SK-N-SH (cell line): ENCODE measurements around the gene PIGV. TPM values are rescaled to one million over a fixed set of nuclear protein-coding genes. Genes with fewer than 3 reads are reported as not detected.

Experiments used
- CTCF ChIA-PET: fragments of 300-600, 350-600 bp; formaldehyde crosslinking; extraction: SDS; loops from one replicate; lab custom pipeline; 2021; lab: Yijun Ruan, JAX
- POLR2A ChIA-PET: fragments of 350-600 bp; sonication (Branson Sonifier 250); formaldehyde crosslinking; extraction: SDS; loops from one replicate; lab custom pipeline; 2020; ENCODE audit warnings: antibody characterized with exemption, inconsistent platforms; lab: Yijun Ruan, JAX
- DNase-seq: peaks from one replicate; pipeline ENCODE4 v3.0.0; 2012
- H2AFZ ChIP-seq: fragments of 200-600 bp; sonication (generic); 2 replicates; pipeline ENCODE4 v1.8.1; 2016; ENCODE audit warnings: antibody characterized with exemption, mild to moderate bottlenecking, low read depth
- H3F3A ChIP-seq: fragments of 200-600 bp; sonication (generic); replicated peaks from 2 replicates; pipeline ENCODE3; 2016; ENCODE audit warnings: antibody characterized with exemption, mild to moderate bottlenecking; ENCODE audit not compliant: insufficient read depth
- H3K27ac ChIP-seq, 2 experiments: fragments of 200-500 bp in 1 of 2; fragments of 200-600 bp in 1 of 2; sonication (Bioruptor generic) in 1 of 2; sonication (generic), shearing (Covaris generic) in 1 of 2; 2 replicates each; pipeline versions ENCODE4 v1.5.1 to v1.6.1; 2014 to 2016; ENCODE audit warnings: low read depth in 2 of 2, inconsistent platforms in 1 of 2, low read length in 1 of 2, mild to moderate bottlenecking in 1 of 2, mixed read lengths in 1 of 2
- H3K27me3 ChIP-seq: fragments of 200-600 bp; sonication (generic), shearing (Covaris generic); 2 replicates; pipeline ENCODE4 v1.6.1; 2016; ENCODE audit warnings: mixed run types; ENCODE audit not compliant: insufficient read depth
- H3K36me3 ChIP-seq, 2 experiments: fragments of 200-500 bp in 1 of 2; fragments of 200-600 bp in 1 of 2; sonication (Bioruptor generic) in 1 of 2; sonication (generic) in 1 of 2; replicated peaks in 1 of 2; 2 replicates each; pipeline versions ENCODE3 to v1.5.1; 2014 to 2016; ENCODE audit warnings: low read length in 1 of 2, mild to moderate bottlenecking in 1 of 2; ENCODE audit not compliant: insufficient read depth in 2 of 2, control insufficient read depth in 1 of 2
- H3K4me1 ChIP-seq, 2 experiments: fragments of 200-500 bp in 1 of 2; fragments of 200-600 bp in 1 of 2; sonication (Bioruptor generic) in 1 of 2; sonication (generic), shearing (Covaris generic) in 1 of 2; 2 replicates each; pipeline versions ENCODE4 v1.5.1 to v1.6.1; 2014 to 2016; ENCODE audit warnings: low read depth in 1 of 2, low read length in 1 of 2, mixed run types in 1 of 2; ENCODE audit not compliant: insufficient read depth in 2 of 2, control insufficient read depth in 1 of 2
- H3K4me2 ChIP-seq: fragments of 200-600 bp; sonication (generic), shearing (Covaris generic); 2 replicates; pipeline ENCODE4 v1.6.1; 2017; ENCODE audit warnings: mixed run types
- H3K4me3 ChIP-seq, 2 experiments: fragments of 200-500 bp in 1 of 2; fragments of 200-600 bp in 1 of 2; sonication (Bioruptor generic) in 1 of 2; sonication (generic), shearing (Covaris generic) in 1 of 2; 2 replicates each; pipeline versions ENCODE4 v1.5.1 to v1.8.1; 2014 to 2016; ENCODE audit warnings: low read depth in 2 of 2, inconsistent platforms in 1 of 2, low read length in 1 of 2, mild to moderate bottlenecking in 1 of 2, mixed read lengths in 1 of 2, moderate library complexity in 1 of 2
- H3K79me2 ChIP-seq: fragments of 200-600 bp; sonication (generic); 2 replicates; pipeline ENCODE4 v1.8.1; 2017; ENCODE audit warnings: mild to moderate bottlenecking; ENCODE audit not compliant: insufficient read depth
- H3K9ac ChIP-seq: fragments of 200-600 bp; sonication (generic); 2 replicates; pipeline ENCODE4 v1.6.1; 2017; ENCODE audit warnings: mixed run types
- H3K9me2 ChIP-seq: fragments of 200-600 bp; sonication (generic); 2 replicates; pipeline ENCODE4 v1.6.1; 2017; ENCODE audit warnings: mixed run types
- H3K9me3 ChIP-seq: fragments of 200-600 bp; sonication (generic); 2 replicates; pipeline ENCODE4 v1.6.1; 2017; ENCODE audit warnings: mixed run types, mild to moderate bottlenecking, moderate library complexity
- H4K20me1 ChIP-seq: fragments of 200-600 bp; sonication (generic); 2 replicates; pipeline ENCODE4 v1.6.1; 2017; ENCODE audit warnings: mild to moderate bottlenecking, mixed run types; ENCODE audit not compliant: insufficient read depth
- EP300 ChIP-seq, 2 experiments: IDR thresholded peaks; 2 replicates each; pipeline versions ENCODE4 v1.4.0 to v1.6.1; 2012; ENCODE audit warnings: borderline replicate concordance in 1 of 2, low read depth in 1 of 2, low read length in 1 of 2
- EZH2phosphoT487 ChIP-seq: fragments of 200-600 bp; sonication (generic); IDR thresholded peaks from 2 replicates; pipeline ENCODE4 v1.6.1; 2017; ENCODE audit warnings: low read depth, mixed run types, mild to moderate bottlenecking, antibody characterized with exemption, moderate library complexity, borderline replicate concordance
- FOSL2 ChIP-seq: IDR thresholded peaks from 2 replicates; pipeline ENCODE4 v1.4.0; 2012; ENCODE audit warnings: low read depth, mild to moderate bottlenecking, moderate library complexity, borderline replicate concordance
- FOXJ3 ChIP-seq: sonication (generic); formaldehyde crosslinking; IDR thresholded peaks from 2 replicates; pipeline ENCODE4 v1.5.1; 2020; ENCODE audit warnings: mild to moderate bottlenecking, missing genetic modification reagents
- JUND ChIP-seq: IDR thresholded peaks from 2 replicates; pipeline ENCODE4 v1.4.0; 2012
- MXI1 ChIP-seq: IDR thresholded peaks from 2 replicates; pipeline ENCODE4 v1.6.1; 2012; ENCODE audit warnings: mild to moderate bottlenecking, low read depth, low read length, improper control_type of control experiment
- NFIC ChIP-seq: IDR thresholded peaks from 2 replicates; pipeline ENCODE4 v1.4.0; 2012; ENCODE audit warnings: borderline replicate concordance
- POLR2AphosphoS5 ChIP-seq: IDR thresholded peaks from 2 replicates; pipeline ENCODE4 v1.6.1; 2012; ENCODE audit warnings: low read depth, low read length
- RAD21 ChIP-seq: IDR thresholded peaks from 2 replicates; pipeline ENCODE4 v1.6.1; 2012; ENCODE audit warnings: mild to moderate bottlenecking, low read length
- RFX5 ChIP-seq: IDR thresholded peaks from 2 replicates; pipeline ENCODE4 v1.6.1; 2012; ENCODE audit warnings: mild to moderate bottlenecking, improper control_type of control experiment, low read length
- RXRA ChIP-seq: IDR thresholded peaks from 2 replicates; pipeline ENCODE4 v1.4.0; 2012; ENCODE audit warnings: low read depth, mild to moderate bottlenecking, borderline replicate concordance
- SIN3A ChIP-seq: IDR thresholded peaks from 2 replicates; pipeline ENCODE4 v1.6.1; 2012; ENCODE audit warnings: low read depth, mild to moderate bottlenecking, low read length, moderate library complexity, borderline replicate concordance
- TCF12 ChIP-seq: IDR thresholded peaks from 2 replicates; pipeline ENCODE4 v1.4.0; 2012
- TEAD4 ChIP-seq: IDR thresholded peaks from 2 replicates; pipeline ENCODE4 v1.4.0; 2012; ENCODE audit warnings: mild to moderate bottlenecking, borderline replicate concordance; ENCODE audit not compliant: insufficient read depth
- WGBS: methylation state at CpG from one replicate; pipeline ENCODE4 v1.1.6; 2017; ENCODE audit warnings: low lambda C conversion rate; 5-methylcytosine and 5-hydroxymethylcytosine counted together
- polyA plus RNA-seq, 3 experiments: library from polyadenylated mRNA; depleted of rRNA; stranded (reverse); fragments of >200 nt; gene quantifications; 2 replicates each; pipeline ENCODE4 v1.2.3, GENCODE V29; 2012
- TF ChIP-seq, protein P1 (sequence below): fragments of 150-350 bp; IDR thresholded peaks from 2 replicates; pipeline ENCODE4 v1.6.1; 2017; ENCODE audit warnings: antibody characterized with exemption, low read length, low read depth, borderline replicate concordance
- TF ChIP-seq, protein P2 (sequence below): IDR thresholded peaks from 2 replicates; pipeline ENCODE4; 2012
- TF ChIP-seq, protein P3 (sequence below): fragments of 150-350 bp; IDR thresholded peaks from 2 replicates; pipeline ENCODE4 v1.6.1; 2016; ENCODE audit warnings: mild to moderate bottlenecking, low read depth, low read length
- TF ChIP-seq, protein P4 (sequence below): IDR thresholded peaks from 2 replicates; pipeline ENCODE4 v1.6.1; 2012; ENCODE audit warnings: mild to moderate bottlenecking, low read depth, low read length, moderate library complexity
- TF ChIP-seq, protein P5 (sequence below): IDR thresholded peaks from 2 replicates; pipeline ENCODE4 v1.4.0; 2012; ENCODE audit warnings: low read depth
- TF ChIP-seq, protein P6 (sequence below): IDR thresholded peaks from 2 replicates; pipeline ENCODE4 v1.4.0; 2012; ENCODE audit warnings: low read depth, borderline replicate concordance

The PIGV gene
- polyA plus RNA-seq, 1 of the 3 experiments (the other 2 are of a cell fraction), result 16.5 TPM

DNA sequence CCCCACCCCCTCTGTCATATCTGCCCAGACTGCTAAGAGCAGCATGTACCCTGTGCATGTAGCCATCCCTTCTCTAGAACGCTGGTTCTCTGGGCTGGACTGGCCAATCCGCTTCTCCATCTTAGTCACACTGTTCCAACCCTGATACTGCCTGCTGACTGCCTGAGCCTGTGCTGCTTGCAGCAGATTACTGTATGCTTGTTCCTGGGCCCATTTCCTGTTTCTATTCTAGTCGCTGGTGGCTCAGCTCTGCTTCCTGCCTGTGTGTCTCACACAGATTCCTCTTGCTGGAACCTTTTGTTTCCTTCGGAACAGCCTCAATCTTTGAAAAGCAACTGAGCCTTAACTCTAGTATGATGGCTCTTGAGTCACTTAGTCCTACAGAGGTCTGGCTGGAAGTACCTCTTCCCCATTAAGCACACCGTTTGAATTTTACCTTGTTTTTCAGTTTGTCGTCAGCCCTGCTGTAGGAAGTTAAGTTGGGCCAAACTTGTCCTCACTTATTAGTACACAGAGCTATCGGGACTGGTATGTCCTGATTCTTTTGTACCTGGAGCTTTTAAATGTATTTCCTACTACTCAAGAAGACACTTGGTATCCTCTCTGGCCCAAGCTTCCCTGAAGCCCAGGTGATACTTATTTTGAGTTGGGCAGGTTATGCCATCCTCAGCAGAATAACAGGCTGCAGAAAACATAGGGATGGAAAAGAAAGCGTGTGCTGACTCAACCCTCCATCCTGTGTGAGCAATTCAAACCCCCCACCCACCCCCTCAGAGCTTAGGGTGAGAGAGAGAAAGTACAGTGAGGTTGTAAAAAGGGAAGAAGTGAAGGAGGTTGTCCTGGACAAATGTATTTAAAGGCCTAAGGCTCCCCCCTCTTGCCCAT is 43.4 kb upstream of the PIGV start (continued):
- TF ChIP-seq, protein P1, sequence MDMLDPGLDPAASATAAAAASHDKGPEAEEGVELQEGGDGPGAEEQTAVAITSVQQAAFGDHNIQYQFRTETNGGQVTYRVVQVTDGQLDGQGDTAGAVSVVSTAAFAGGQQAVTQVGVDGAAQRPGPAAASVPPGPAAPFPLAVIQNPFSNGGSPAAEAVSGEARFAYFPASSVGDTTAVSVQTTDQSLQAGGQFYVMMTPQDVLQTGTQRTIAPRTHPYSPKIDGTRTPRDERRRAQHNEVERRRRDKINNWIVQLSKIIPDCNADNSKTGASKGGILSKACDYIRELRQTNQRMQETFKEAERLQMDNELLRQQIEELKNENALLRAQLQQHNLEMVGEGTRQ, result 0 out of 2 replicates have a peak, but pooled peaks have one; percentile 20
- TF ChIP-seq EZH2phosphoT487 (no peak), JUND (peak; percentile 40)

DNA sequence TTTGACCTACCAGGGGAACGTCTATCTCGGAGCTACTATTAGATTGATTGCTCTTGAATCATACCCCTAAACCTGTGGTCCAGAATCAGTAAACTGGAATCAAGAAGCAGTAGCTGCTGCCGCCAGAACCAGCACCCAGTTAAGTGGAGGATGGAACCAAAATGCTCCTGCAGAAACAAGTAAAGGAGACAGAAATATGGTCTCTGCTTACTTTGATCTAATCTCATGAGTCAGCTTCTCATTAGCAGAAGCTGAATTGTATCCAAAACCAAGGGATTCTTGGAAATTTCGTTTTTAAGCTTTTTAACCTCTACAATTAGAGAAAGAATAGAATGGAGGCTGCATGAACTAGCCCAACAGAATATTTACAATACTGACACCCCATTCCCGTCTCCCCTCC is 42.6 kb upstream of the PIGV start:
- H3K9ac ChIP-seq, result peak overlapping the region; percentile 49; the same call in 1 of the 2 replicates
- H2AFZ ChIP-seq, result no peak overlapping the region
- H3K27ac ChIP-seq, result peak overlapping the region; percentile 83 to 90; a peak in 3 of 4 replicates
- H3K36me3 ChIP-seq, result peaks cover 45 to 58% of the 10 kb centered on the region in 2 experiments
- WGBS, result 40% methylated on average over 5 of the region's 5 CpGs
- peak overlapping the region; percentile 58 for H3K4me2 ChIP-seq
- peaks cover 90% of the 10 kb centered on the region for H3K79me2 ChIP-seq
- H3K4me1 ChIP-seq, result peaks cover 21 to 26% of the 10 kb centered on the region in 2 experiments; a peak in 3 of 4 replicates
- ChIA-PET CTCF (interaction anchor here (1.2 to 2.1 kb wide), 4 partner anchors 9 to 143 kb away, joined by 3 to 7 read pairs (median 4); no protein-coding TSS in a partner anchor), POLR2A (no interaction called here)
- peaks cover 42% of the 10 kb centered on the region for H3F3A ChIP-seq
- peaks cover 16% of the 10 kb centered on the region for H4K20me1 ChIP-seq
- no peaks in the 10 kb centered on the region for H3K27me3 ChIP-seq
- H3K9me3 ChIP-seq, result no peaks in the 10 kb centered on the region
- no peak for DNase-seq
- H3K4me3 ChIP-seq, result peak overlapping the region in 1 of 2 experiments; percentile 20; a peak in 1 of 4 replicates
- H3K9me2 ChIP-seq, result no peaks in the 10 kb centered on the region
- TF ChIP-seq SIN3A, result no peak
- TF ChIP-seq TCF12, result no peak; the same call in 1 of the 2 replicates
- TF ChIP-seq RAD21, result no peak
- TF ChIP-seq, protein P2, sequence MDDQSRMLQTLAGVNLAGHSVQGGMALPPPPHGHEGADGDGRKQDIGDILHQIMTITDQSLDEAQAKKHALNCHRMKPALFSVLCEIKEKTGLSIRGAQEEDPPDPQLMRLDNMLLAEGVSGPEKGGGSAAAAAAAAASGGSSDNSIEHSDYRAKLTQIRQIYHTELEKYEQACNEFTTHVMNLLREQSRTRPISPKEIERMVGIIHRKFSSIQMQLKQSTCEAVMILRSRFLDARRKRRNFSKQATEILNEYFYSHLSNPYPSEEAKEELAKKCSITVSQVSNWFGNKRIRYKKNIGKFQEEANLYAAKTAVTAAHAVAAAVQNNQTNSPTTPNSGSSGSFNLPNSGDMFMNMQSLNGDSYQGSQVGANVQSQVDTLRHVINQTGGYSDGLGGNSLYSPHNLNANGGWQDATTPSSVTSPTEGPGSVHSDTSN, result 0 out of 2 replicates have a peak, but pooled peaks have one; percentile 42
- TF ChIP-seq, protein P3, sequence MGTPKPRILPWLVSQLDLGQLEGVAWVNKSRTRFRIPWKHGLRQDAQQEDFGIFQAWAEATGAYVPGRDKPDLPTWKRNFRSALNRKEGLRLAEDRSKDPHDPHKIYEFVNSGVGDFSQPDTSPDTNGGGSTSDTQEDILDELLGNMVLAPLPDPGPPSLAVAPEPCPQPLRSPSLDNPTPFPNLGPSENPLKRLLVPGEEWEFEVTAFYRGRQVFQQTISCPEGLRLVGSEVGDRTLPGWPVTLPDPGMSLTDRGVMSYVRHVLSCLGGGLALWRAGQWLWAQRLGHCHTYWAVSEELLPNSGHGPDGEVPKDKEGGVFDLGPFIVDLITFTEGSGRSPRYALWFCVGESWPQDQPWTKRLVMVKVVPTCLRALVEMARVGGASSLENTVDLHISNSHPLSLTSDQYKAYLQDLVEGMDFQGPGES, result no peak
- TF ChIP-seq RFX5, result no peak
- TF ChIP-seq FOXJ3 (CRISPR knock-in tag), result no peak
- no peak for TF ChIP-seq MXI1
- TF ChIP-seq FOSL2, result peak; percentile 60; the same call in 1 of the 2 replicates
- TF ChIP-seq RXRA, result no peak
- TF ChIP-seq, protein P4, sequence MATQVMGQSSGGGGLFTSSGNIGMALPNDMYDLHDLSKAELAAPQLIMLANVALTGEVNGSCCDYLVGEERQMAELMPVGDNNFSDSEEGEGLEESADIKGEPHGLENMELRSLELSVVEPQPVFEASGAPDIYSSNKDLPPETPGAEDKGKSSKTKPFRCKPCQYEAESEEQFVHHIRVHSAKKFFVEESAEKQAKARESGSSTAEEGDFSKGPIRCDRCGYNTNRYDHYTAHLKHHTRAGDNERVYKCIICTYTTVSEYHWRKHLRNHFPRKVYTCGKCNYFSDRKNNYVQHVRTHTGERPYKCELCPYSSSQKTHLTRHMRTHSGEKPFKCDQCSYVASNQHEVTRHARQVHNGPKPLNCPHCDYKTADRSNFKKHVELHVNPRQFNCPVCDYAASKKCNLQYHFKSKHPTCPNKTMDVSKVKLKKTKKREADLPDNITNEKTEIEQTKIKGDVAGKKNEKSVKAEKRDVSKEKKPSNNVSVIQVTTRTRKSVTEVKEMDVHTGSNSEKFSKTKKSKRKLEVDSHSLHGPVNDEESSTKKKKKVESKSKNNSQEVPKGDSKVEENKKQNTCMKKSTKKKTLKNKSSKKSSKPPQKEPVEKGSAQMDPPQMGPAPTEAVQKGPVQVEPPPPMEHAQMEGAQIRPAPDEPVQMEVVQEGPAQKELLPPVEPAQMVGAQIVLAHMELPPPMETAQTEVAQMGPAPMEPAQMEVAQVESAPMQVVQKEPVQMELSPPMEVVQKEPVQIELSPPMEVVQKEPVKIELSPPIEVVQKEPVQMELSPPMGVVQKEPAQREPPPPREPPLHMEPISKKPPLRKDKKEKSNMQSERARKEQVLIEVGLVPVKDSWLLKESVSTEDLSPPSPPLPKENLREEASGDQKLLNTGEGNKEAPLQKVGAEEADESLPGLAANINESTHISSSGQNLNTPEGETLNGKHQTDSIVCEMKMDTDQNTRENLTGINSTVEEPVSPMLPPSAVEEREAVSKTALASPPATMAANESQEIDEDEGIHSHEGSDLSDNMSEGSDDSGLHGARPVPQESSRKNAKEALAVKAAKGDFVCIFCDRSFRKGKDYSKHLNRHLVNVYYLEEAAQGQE, result no peak
- no peak for TF ChIP-seq EP300 (IDR thresholded peaks at IDR 0.05; ENCODE audit: borderline replicate concordance in 1 of 2, low read depth in 1 of 2, low read length in 1 of 2)
- no peak for TF ChIP-seq TEAD4
- TF ChIP-seq, protein P5, sequence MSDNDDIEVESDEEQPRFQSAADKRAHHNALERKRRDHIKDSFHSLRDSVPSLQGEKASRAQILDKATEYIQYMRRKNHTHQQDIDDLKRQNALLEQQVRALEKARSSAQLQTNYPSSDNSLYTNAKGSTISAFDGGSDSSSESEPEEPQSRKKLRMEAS, result no peak
- peak; percentile 30; the same call in 1 of the 2 replicates for TF ChIP-seq JUND
- TF ChIP-seq POLR2AphosphoS5, result no peak
- peak; percentile 45; the same call in 1 of the 2 replicates for TF ChIP-seq NFIC
- TF ChIP-seq, protein P6, sequence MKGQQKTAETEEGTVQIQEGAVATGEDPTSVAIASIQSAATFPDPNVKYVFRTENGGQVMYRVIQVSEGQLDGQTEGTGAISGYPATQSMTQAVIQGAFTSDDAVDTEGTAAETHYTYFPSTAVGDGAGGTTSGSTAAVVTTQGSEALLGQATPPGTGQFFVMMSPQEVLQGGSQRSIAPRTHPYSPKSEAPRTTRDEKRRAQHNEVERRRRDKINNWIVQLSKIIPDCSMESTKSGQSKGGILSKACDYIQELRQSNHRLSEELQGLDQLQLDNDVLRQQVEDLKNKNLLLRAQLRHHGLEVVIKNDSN, result no peak
